Upper lobe of left lung (tissue), 4 donors: ENCODE results near the gene CHIT1.

ENCODE experiments used
- CTCF ChIP-seq, 6 experiments: fragments of 450-650 bp in 4 of 6; fragments of 200-600 bp in 2 of 6; sonication (generic) in 2 of 6; IDR thresholded peaks; one replicate each; pipeline ENCODE4 v1.5.1; 2016 to 2019; ENCODE audit warnings: antibody characterized with exemption in 6 of 6
- EP300 ChIP-seq, 4 donors: sonication (generic); formaldehyde crosslinking; IDR thresholded peaks; one replicate each; pipeline ENCODE4 v1.5.1; 2017; ENCODE audit warnings: antibody characterized with exemption in 4 of 4, control low read depth in 2 of 4
- POLR2A ChIP-seq, 4 donors: fragments of 450-650 bp; IDR thresholded peaks; one replicate each; pipeline ENCODE4 v1.5.1; 2016 to 2017; ENCODE audit warnings: antibody characterized with exemption in 4 of 4, mild to moderate bottlenecking in 2 of 4
- POLR2AphosphoS5 ChIP-seq, 2 donors: sonication (generic); formaldehyde crosslinking; IDR thresholded peaks; one replicate each; pipeline ENCODE4 v1.5.1; 2017; ENCODE audit warnings: antibody characterized with exemption in 2 of 2

DNA sequence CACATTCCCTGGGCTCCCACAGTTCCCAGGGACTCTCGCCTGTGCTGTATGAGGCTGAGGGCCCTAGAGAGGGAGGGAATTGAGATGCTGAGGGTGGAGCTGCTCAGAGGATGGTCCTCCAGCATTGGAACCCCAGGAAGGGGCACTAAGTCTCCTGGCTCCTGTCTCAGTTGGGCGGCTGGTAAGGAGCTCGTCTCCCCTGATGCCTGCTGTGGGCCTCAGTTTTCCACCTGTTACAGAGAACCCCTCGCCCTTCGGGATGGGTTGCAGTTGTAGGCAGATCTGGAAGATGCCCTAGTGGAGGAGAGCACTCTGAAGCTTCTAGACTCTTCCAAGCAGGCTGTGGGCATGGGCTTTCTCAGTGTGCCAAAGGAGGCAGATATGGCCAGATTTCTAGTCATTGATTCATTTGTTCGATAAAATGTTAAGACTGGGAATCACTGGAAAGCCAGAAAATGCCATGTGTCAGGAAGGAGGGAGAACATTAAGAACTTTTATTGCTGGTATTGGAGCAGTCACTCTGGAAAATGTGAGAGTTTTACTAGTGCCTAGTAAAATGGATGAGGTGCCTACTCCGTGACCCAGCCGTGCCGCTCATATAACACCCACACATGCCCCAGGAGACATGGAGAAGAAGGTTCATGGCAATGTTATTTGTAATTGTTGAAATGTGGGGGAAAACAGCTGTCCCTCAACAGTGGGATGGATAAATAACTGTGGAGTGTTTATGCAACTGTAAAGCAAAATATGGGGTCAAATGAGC is 53.0 kb downstream of the CHIT1 start:
- TF ChIP-seq CTCF (IDR thresholded peaks at IDR 0.05) (no peak), POLR2AphosphoS5 (IDR thresholded peaks at IDR 0.05) (peak in 1 of 2 donors; percentile 19), POLR2A (IDR thresholded peaks at IDR 0.05) (no peak), EP300 (IDR thresholded peaks at IDR 0.05) (no peak)
